GM23338 (cell line): ENCODE measurements around the gene ACBD4. TPM values are rescaled to one million over a fixed set of nuclear protein-coding genes. Genes with fewer than 3 reads are reported as not detected.

Source experiments
- ATAC-seq: fragments of 200-7000 bp; cut with Tn5 transposase; 3 replicates; pipeline ENCODE4 v1.9.1; 2020
- DNase-seq: peaks from one replicate; pipeline ENCODE4 v3.0.0-alpha.2; 2015; ENCODE audit warnings: low spot score
- H2AFZ ChIP-seq: fragments of 200-600 bp; sonication (generic); 2 replicates; pipeline ENCODE4 v1.8.0; 2016; ENCODE audit warnings: antibody characterized with exemption, mild to moderate bottlenecking, moderate library complexity
- H3F3A ChIP-seq: fragments of 200-600 bp; sonication (generic); replicated peaks from 2 replicates; pipeline ENCODE4 v1.8.0; 2017; ENCODE audit warnings: antibody characterized with exemption, mixed run types, low read depth
- H3K27ac ChIP-seq: fragments of 200-600 bp; sonication (generic); 2 replicates; pipeline ENCODE4 v1.6.1; 2016; ENCODE audit warnings: low read depth
- H3K27me3 ChIP-seq: fragments of 200-600 bp; sonication (generic); 2 replicates; pipeline ENCODE4 v1.8.0; 2016; ENCODE audit warnings: mild to moderate bottlenecking, mixed run types, moderate library complexity; ENCODE audit not compliant: insufficient read depth
- H3K36me3 ChIP-seq: fragments of 200-600 bp; sonication (generic); 2 replicates; pipeline ENCODE4 v1.8.0; 2016; ENCODE audit warnings: mild to moderate bottlenecking; ENCODE audit not compliant: insufficient read depth
- H3K4me1 ChIP-seq: fragments of 200-600 bp; sonication (generic); 2 replicates; pipeline ENCODE4 v1.8.0; 2016; ENCODE audit warnings: mild to moderate bottlenecking, moderate library complexity; ENCODE audit not compliant: insufficient read depth
- H3K4me2 ChIP-seq: fragments of 200-600 bp; sonication (generic); 2 replicates; pipeline ENCODE4 v1.7.1; 2017; ENCODE audit warnings: mixed run types
- H3K4me3 ChIP-seq: fragments of 200-600 bp; sonication (generic); 2 replicates; pipeline ENCODE4 v1.6.1; 2016; ENCODE audit warnings: mixed run types
- H3K79me2 ChIP-seq: fragments of 200-600 bp; sonication (generic); replicated peaks from 2 replicates; pipeline ENCODE4 v1.8.0; 2017; ENCODE audit warnings: mild to moderate bottlenecking; ENCODE audit not compliant: insufficient read depth
- H3K9me2 ChIP-seq: fragments of 200-600 bp; sonication (generic); 2 replicates; pipeline ENCODE4 v1.8.0; 2017; ENCODE audit not compliant: insufficient read depth
- H4K20me1 ChIP-seq: fragments of 200-600 bp; sonication (generic); replicated peaks from 2 replicates; pipeline ENCODE4 v1.8.0; 2017; ENCODE audit warnings: mild to moderate bottlenecking; ENCODE audit not compliant: insufficient read depth
- H3K27ac Mint-ChIP-seq: 2 replicates; pipeline ENCODE4 v1.8.0; 2020; ENCODE audit warnings: inconsistent platforms, mild to moderate bottlenecking, moderate library complexity, mixed read lengths
- H3K27me3 Mint-ChIP-seq: 3 replicates; pipeline ENCODE4 v1.8.0; 2022; ENCODE audit warnings: low read depth, mild to moderate bottlenecking, moderate library complexity, mixed read lengths, inconsistent platforms; ENCODE audit not compliant: insufficient read depth, poor library complexity
- H3K36me3 Mint-ChIP-seq: 3 replicates; pipeline ENCODE4 v1.8.0; 2021; ENCODE audit warnings: low read depth, mild to moderate bottlenecking, inconsistent platforms, moderate library complexity, mixed read lengths
- H3K4me1 Mint-ChIP-seq: 3 replicates; pipeline ENCODE4 v1.8.0; 2020; ENCODE audit warnings: mild to moderate bottlenecking, inconsistent platforms, mixed read lengths
- H3K4me3 Mint-ChIP-seq: 3 replicates; pipeline ENCODE4 v1.8.0; 2021; ENCODE audit warnings: moderate library complexity, mild to moderate bottlenecking, inconsistent platforms, mixed read lengths
- H3K9me3 Mint-ChIP-seq: 3 replicates; pipeline ENCODE4 v1.8.0; 2020; ENCODE audit warnings: moderate library complexity, mild to moderate bottlenecking, inconsistent platforms, mixed read lengths
- CREB1 ChIP-seq: fragments of 250-450 bp; sonication (Bioruptor Pico); IDR thresholded peaks from 2 replicates; pipeline ENCODE4 v1.5.0; 2020; ENCODE audit warnings: low read depth, mild to moderate bottlenecking, moderate library complexity
- CTCF ChIP-seq, 2 experiments: fragments of 200-600 bp in 1 of 2; sonication (generic) in 1 of 2; conservative IDR thresholded peaks; 2 replicates each; pipeline versions ENCODE4 v1.5.1 to v1.6.1; 2016 to 2017; ENCODE audit warnings: antibody characterized with exemption in 2 of 2, low read depth in 2 of 2, mild to moderate bottlenecking in 2 of 2, moderate library complexity in 1 of 2
- ETS1 ChIP-seq: IDR thresholded peaks from 2 replicates; pipeline ENCODE4 v1.6.1; 2016; ENCODE audit warnings: antibody characterized with exemption
- EZH2 ChIP-seq: fragments of 200-600 bp; sonication (generic); IDR thresholded peaks from one replicate; pipeline ENCODE4 v1.8.0; 2017; ENCODE audit warnings: antibody characterized with exemption, mild to moderate bottlenecking, low read depth; ENCODE audit not compliant: unreplicated experiment
- EZH2phosphoT487 ChIP-seq: fragments of 200-600 bp; sonication (generic); IDR thresholded peaks from one replicate; pipeline ENCODE4 v1.8.1; 2018; ENCODE audit warnings: antibody characterized with exemption; ENCODE audit not compliant: unreplicated experiment
- JUNB ChIP-seq: IDR thresholded peaks from one replicate; pipeline ENCODE4 v1.6.1; 2016; ENCODE audit warnings: antibody characterized with exemption; ENCODE audit not compliant: unreplicated experiment
- NANOG ChIP-seq: IDR thresholded peaks from 2 replicates; pipeline ENCODE4 v1.6.1; 2016; ENCODE audit warnings: antibody characterized with exemption, borderline replicate concordance
- POLR2AphosphoS5 ChIP-seq: IDR thresholded peaks from 2 replicates; pipeline ENCODE4 v1.6.1; 2016; ENCODE audit warnings: antibody characterized with exemption, low read depth
- STAT1 ChIP-seq: IDR thresholded peaks from one replicate; pipeline ENCODE4 v1.6.1; 2016; ENCODE audit warnings: antibody characterized with exemption; ENCODE audit not compliant: unreplicated experiment
- ZNF114 ChIP-seq: fragments of 250-450 bp; sonication (Bioruptor Pico); IDR thresholded peaks from 2 replicates; pipeline ENCODE4 v1.5.0; 2020; ENCODE audit warnings: mild to moderate bottlenecking, moderate library complexity
- ZNF331 ChIP-seq: fragments of 250-450 bp; sonication (Bioruptor Pico); IDR thresholded peaks from 2 replicates; pipeline ENCODE4 v1.5.0; 2020; ENCODE audit warnings: low read depth, mild to moderate bottlenecking, moderate library complexity
- ZNF462 ChIP-seq: fragments of 250-450 bp; sonication (Bioruptor Pico); IDR thresholded peaks from 2 replicates; pipeline ENCODE4 v1.5.0; 2020; ENCODE audit warnings: mild to moderate bottlenecking, moderate library complexity
- polyA plus RNA-seq: library from polyadenylated mRNA; unstranded; fragments of >200 nt; fragmentation: Nextera tagmentation; extraction: Ambion mirVana; gene quantifications from 2 replicates; pipeline ENCODE4 v1.2.1, GENCODE V29; 2016
- total RNA-seq: library from RNA; depleted of rRNA; stranded (reverse); fragments of >200 nt; shearing (Covaris generic); gene quantifications from 2 replicates; pipeline ENCODE4 v1.2.3, GENCODE V29; 2014

ACBD4 gene
- total and polyA plus RNA-seq, 2 experiments from 2014 or later, result 4.5 to 6.7 TPM

GRCh38 chr17:45108051-45108450, 27.4 kb upstream of the ACBD4 start:
- no peaks in the 10 kb centered on the region for H3K4me1 ChIP-seq
- H3K27me3 ChIP-seq, result no peaks in the 10 kb centered on the region
- H3K36me3 Mint-ChIP-seq, result peaks cover 57% of the 10 kb centered on the region
- H3K9me3 Mint-ChIP-seq, result no peaks in the 10 kb centered on the region
- no peak overlapping the region for H3K27ac Mint-ChIP-seq
- peak overlapping the region; percentile 63; the same call in 1 of the 2 replicates for H3K27ac ChIP-seq
- H3K79me2 ChIP-seq, result no peaks in the 10 kb centered on the region
- no peak overlapping the region for H3K4me3 ChIP-seq
- ATAC-seq, result no peak
- TF ChIP-seq ETS1, result no peak
- TF ChIP-seq NANOG, result no peak
- TF ChIP-seq EZH2, result no peak
- TF ChIP-seq CREB1, result no peak
- TF ChIP-seq CTCF (conservative IDR thresholded peaks at IDR 0.05; ENCODE audit: low read depth in 2 of 2), result no peak
- TF ChIP-seq ZNF462, result no peak
- no peak for TF ChIP-seq ZNF331 (CRISPR knock-in tag)
- no peak for TF ChIP-seq EZH2phosphoT487
- no peak for TF ChIP-seq STAT1
- no peak for TF ChIP-seq JUNB
- TF ChIP-seq ZNF114 (CRISPR knock-in tag), result no peak
- TF ChIP-seq POLR2AphosphoS5, result no peak; the same call in 1 of the 2 replicates
- no peaks in the 10 kb centered on the region for H3K9me2 ChIP-seq
- no peak overlapping the region for H3K4me2 ChIP-seq
- H3K4me3 Mint-ChIP-seq, result no peak overlapping the region
- H2AFZ ChIP-seq, result no peak overlapping the region
- H3K4me1 Mint-ChIP-seq, result 0 out of 3 replicates have a peak, but pooled peaks cover 3% of the 10 kb centered on the region
- no peak for DNase-seq
- peaks cover 23% of the 10 kb centered on the region for H3K27me3 Mint-ChIP-seq
- H3K36me3 ChIP-seq, result peaks cover 22% of the 10 kb centered on the region; the same call in 1 of the 2 replicates
- peaks cover 2% of the 10 kb centered on the region; the same call in 1 of the 2 replicates for H3F3A ChIP-seq
- H4K20me1 ChIP-seq, result peaks cover 9% of the 10 kb centered on the region
